Neural progenitor cell (in vitro differentiated cells): Measurements from ENCODE around the gene CLIP4.

Experiments
- EZH2 ChIP-seq: fragments of 200-600 bp; sonication (generic); IDR thresholded peaks from 2 replicates; pipeline ENCODE4 v1.6.1; 2017; ENCODE audit warnings: antibody characterized with exemption, mild to moderate bottlenecking, moderate library complexity
- EZH2phosphoT487 ChIP-seq: fragments of 200-600 bp; sonication (generic); IDR thresholded peaks from 2 replicates; pipeline ENCODE4 v1.6.1; 2017; ENCODE audit warnings: antibody characterized with exemption
- TF ChIP-seq, protein P1 (sequence below): fragments of 200-600 bp; sonication (generic); IDR thresholded peaks from 2 replicates; pipeline ENCODE4 v1.5.1; 2017; ENCODE audit warnings: antibody characterized with exemption, mild to moderate bottlenecking

DNA sequence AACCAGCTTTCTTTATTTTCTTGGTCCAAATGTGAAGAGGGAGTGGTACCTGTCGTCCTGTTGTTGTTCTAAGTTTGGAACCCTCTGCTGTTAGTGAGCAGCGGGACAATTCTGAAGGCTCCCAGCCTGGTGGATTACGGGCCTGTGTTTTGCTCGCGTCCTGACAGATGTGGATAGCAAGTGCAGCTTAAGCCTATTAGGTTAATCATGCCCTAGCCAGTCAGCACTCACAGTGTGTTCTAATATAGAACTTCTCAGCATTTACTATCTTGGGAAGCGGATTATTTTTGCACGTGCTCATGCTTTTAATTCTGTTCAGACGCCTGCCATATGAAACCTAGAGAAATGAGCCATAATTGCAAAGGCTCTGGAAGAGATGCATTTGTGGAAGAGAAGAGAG, 40.8 kb upstream of the CLIP4 start, which contains the start of gene PCARE:
- TF ChIP-seq, protein P1, sequence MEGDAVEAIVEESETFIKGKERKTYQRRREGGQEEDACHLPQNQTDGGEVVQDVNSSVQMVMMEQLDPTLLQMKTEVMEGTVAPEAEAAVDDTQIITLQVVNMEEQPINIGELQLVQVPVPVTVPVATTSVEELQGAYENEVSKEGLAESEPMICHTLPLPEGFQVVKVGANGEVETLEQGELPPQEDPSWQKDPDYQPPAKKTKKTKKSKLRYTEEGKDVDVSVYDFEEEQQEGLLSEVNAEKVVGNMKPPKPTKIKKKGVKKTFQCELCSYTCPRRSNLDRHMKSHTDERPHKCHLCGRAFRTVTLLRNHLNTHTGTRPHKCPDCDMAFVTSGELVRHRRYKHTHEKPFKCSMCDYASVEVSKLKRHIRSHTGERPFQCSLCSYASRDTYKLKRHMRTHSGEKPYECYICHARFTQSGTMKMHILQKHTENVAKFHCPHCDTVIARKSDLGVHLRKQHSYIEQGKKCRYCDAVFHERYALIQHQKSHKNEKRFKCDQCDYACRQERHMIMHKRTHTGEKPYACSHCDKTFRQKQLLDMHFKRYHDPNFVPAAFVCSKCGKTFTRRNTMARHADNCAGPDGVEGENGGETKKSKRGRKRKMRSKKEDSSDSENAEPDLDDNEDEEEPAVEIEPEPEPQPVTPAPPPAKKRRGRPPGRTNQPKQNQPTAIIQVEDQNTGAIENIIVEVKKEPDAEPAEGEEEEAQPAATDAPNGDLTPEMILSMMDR, result no peak
- TF ChIP-seq EZH2phosphoT487 (no peak), EZH2 (no peak)
